Karpas-422 (cell line): ENCODE data around the gene SCP2. TPM values are rescaled to one million over a fixed set of nuclear protein-coding genes. Genes with fewer than 3 reads are reported as not detected.
"Not testable (repeated sequence)": the region's sequence is repeated elsewhere in the genome, so short reads cannot be mapped to it uniquely, and the experiment has no call there.

Source experiments
- DNase-seq: peaks from one replicate; pipeline ENCODE4 v3.0.0-alpha.2; 2015
- H2AFZ ChIP-seq: fragments of 200-600 bp; sonication (generic); 2 replicates; pipeline ENCODE4 v1.6.1; 2014; ENCODE audit warnings: antibody characterized with exemption, low read length, mixed read lengths
- H3K27ac ChIP-seq: fragments of 200-600 bp; sonication (generic); 2 replicates; pipeline ENCODE4 v1.5.1; 2014; ENCODE audit warnings: mild to moderate bottlenecking, low read length, moderate library complexity
- H3K27me3 ChIP-seq: fragments of 200-600 bp; sonication (generic); 2 replicates; pipeline ENCODE4 v1.6.1; 2014; ENCODE audit warnings: low read length, mixed read lengths
- H3K36me3 ChIP-seq: fragments of 200-600 bp; sonication (generic); 2 replicates; pipeline ENCODE4 v1.6.1; 2014; ENCODE audit warnings: low read length, mixed read lengths; ENCODE audit not compliant: insufficient read depth
- H3K4me1 ChIP-seq: fragments of 200-600 bp; sonication (generic); 2 replicates; pipeline ENCODE4 v1.6.1; 2014; ENCODE audit warnings: mild to moderate bottlenecking, low read length, mixed read lengths
- H3K4me2 ChIP-seq: fragments of 200-600 bp; sonication (generic); 2 replicates; pipeline ENCODE4 v1.6.1; 2014; ENCODE audit warnings: low read length, low read depth, mild to moderate bottlenecking; ENCODE audit not compliant: poor library complexity, severe bottlenecking
- H3K4me3 ChIP-seq: fragments of 200-600 bp; sonication (generic); 2 replicates; pipeline ENCODE4 v1.5.1; 2014; ENCODE audit warnings: mild to moderate bottlenecking, antibody characterized with exemption, low read length, mixed read lengths
- H3K79me2 ChIP-seq: fragments of 200-600 bp; sonication (generic); 2 replicates; pipeline ENCODE4 v1.6.1; 2014; ENCODE audit warnings: mild to moderate bottlenecking, low read length, mixed read lengths
- H3K9ac ChIP-seq: fragments of 200-600 bp; sonication (generic); 2 replicates; pipeline ENCODE4 v1.6.0; 2014; ENCODE audit warnings: low read length
- H3K9me2 ChIP-seq: fragments of 200-600 bp; sonication (generic), shearing (Covaris generic); replicated peaks from 2 replicates; pipeline ENCODE4 v1.6.0; 2014; ENCODE audit warnings: mild to moderate bottlenecking, low read length, moderate library complexity; ENCODE audit not compliant: insufficient read depth
- H3K9me3 ChIP-seq: fragments of 300-700, 200-600 bp; sonication (generic); 2 replicates; pipeline ENCODE4 v1.6.1; 2014; ENCODE audit warnings: low read length, mixed read lengths
- H4K20me1 ChIP-seq: fragments of 200-600 bp; sonication (generic); 2 replicates; pipeline ENCODE4 v1.6.1; 2014; ENCODE audit warnings: mild to moderate bottlenecking, antibody characterized with exemption, low read length, low read depth; ENCODE audit not compliant: insufficient read depth
- total RNA-seq: library from RNA; depleted of rRNA; stranded (reverse); fragments of >200 nt; shearing (Covaris generic); gene quantifications from 2 replicates; pipeline ENCODE4 v1.2.3, GENCODE V29; 2014; ENCODE audit warnings: low replicate concordance

Gene SCP2
- total RNA-seq, 1 experiment from 2014 or later, result 146 TPM

GRCh38 chr1:52969234-52969633, 42.2 kb downstream of the SCP2 start:
- not testable (repeated sequence) for H2AFZ ChIP-seq, H3K36me3 ChIP-seq, H3K9me2 ChIP-seq, H4K20me1 ChIP-seq, H3K27ac ChIP-seq, H3K79me2 ChIP-seq, DNase-seq, H3K27me3 ChIP-seq, H3K4me3 ChIP-seq, H3K4me1 ChIP-seq, H3K4me2 ChIP-seq, H3K9me3 ChIP-seq, H3K9ac ChIP-seq

DNA sequence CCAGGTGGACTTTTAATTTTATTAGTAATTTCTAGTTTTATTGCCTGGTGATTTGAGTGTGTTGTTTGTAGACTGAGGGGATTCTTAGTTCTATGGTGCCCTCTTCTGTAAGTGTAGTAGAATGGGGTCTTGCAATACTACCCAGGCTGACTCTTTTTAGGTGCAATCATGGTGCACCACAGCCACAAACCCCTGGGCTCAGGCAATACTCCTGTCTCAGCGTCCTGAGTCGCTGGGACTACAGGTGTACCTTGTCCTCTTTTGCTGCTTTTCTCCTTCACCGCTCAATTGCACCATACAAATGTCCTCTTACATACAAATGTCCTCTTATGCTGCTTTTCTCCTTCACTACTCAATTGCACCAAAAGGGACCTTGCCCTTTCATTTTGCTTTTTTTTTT, 43.1 kb downstream of the SCP2 start:
- Histone ChIP-seq H3K79me2 (no peaks in the 10 kb centered on the region), H4K20me1 (no peaks in the 10 kb centered on the region), H3K9ac (no peak overlapping the region), H3K9me3 (no peaks in the 10 kb centered on the region), H3K4me1 (no peaks in the 10 kb centered on the region), H3K27ac (no peak overlapping the region), H3K9me2 (no peaks in the 10 kb centered on the region), H2AFZ (no peak overlapping the region; the same call in 1 of the 2 replicates), H3K4me3 (no peak overlapping the region), H3K36me3 (no peaks in the 10 kb centered on the region), H3K27me3 (no peaks in the 10 kb centered on the region), H3K4me2 (no peak overlapping the region)
- peak; percentile 54 for DNase-seq

DNA sequence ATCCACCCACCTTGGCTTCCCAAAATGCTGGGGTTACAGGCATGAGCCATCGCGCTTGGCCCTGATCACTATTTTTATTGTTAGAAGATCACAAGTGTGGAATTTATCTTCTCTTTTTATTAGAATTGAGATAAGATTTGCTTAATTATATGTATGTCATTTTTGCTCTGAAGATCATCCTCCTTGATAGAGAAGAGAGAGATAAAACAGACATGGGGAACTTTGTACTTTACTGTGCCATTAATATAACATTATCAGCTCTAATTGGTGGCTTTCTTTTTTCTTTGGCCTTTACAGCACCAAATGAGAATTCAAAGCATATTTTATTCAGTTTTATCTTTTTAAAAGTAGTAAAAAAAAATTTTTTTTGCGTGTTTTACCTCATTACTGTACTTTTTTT, 46.8 kb downstream of the SCP2 start:
- no peaks in the 10 kb centered on the region for H3K4me1 ChIP-seq
- no peaks in the 10 kb centered on the region for H3K36me3 ChIP-seq
- H4K20me1 ChIP-seq, result no peaks in the 10 kb centered on the region
- no peaks in the 10 kb centered on the region for H3K9me3 ChIP-seq
- no peak overlapping the region for H3K27ac ChIP-seq
- H3K4me2 ChIP-seq, result no peak overlapping the region
- H3K79me2 ChIP-seq, result no peaks in the 10 kb centered on the region
- no peak overlapping the region for H2AFZ ChIP-seq
- no peaks in the 10 kb centered on the region for H3K27me3 ChIP-seq
- no peak overlapping the region for H3K9ac ChIP-seq
- H3K9me2 ChIP-seq, result no peaks in the 10 kb centered on the region
- no peak for DNase-seq
- H3K4me3 ChIP-seq, result no peak overlapping the region

- no peaks in the 10 kb centered on the region for H3K79me2 ChIP-seq
- no peaks in the 10 kb centered on the region for H3K27me3 ChIP-seq
- no peak overlapping the region for H3K27ac ChIP-seq
- no peaks in the 10 kb centered on the region for H4K20me1 ChIP-seq
- no peak overlapping the region for H3K9ac ChIP-seq
- no peak overlapping the region for H2AFZ ChIP-seq
- no peaks in the 10 kb centered on the region for H3K9me2 ChIP-seq
- DNase-seq, result peak; percentile 44
- no peaks in the 10 kb centered on the region for H3K9me3 ChIP-seq
- H3K4me3 ChIP-seq, result no peak overlapping the region
- no peaks in the 10 kb centered on the region for H3K4me1 ChIP-seq
- H3K4me2 ChIP-seq, result no peak overlapping the region
- H3K36me3 ChIP-seq, result no peaks in the 10 kb centered on the region
These were observed 49.3 kb downstream of the SCP2 start for GRCh38 chr1:52976183-52977035.

DNA sequence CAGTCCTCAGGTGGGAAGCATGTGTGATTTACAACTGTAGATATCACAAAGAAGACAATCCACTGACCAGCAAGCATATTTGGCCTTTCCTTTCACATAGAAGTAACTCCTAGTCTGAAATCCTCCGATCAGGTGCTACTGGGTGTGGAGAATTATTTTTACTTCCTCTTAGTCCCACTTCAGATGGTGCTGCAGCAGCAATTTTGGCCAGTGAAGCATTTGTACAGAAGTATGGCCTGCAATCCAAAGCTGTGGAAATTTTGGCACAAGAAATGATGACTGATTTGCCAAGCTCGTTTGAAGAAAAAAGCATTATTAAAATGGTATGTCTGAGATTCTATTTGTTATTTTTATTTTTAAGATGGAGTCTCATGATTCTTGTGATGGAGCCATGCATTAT, 51.0 kb downstream of the SCP2 start:
- H2AFZ ChIP-seq, result no peak overlapping the region
- no peaks in the 10 kb centered on the region for H3K9me2 ChIP-seq
- H3K4me1 ChIP-seq, result no peaks in the 10 kb centered on the region
- 0 out of 2 replicates have a peak, but pooled peaks cover 2% of the 10 kb centered on the region for H3K9me3 ChIP-seq
- DNase-seq, result no peak
- H3K27me3 ChIP-seq, result no peaks in the 10 kb centered on the region
- H4K20me1 ChIP-seq, result no peaks in the 10 kb centered on the region
- H3K79me2 ChIP-seq, result no peaks in the 10 kb centered on the region
- H3K4me3 ChIP-seq, result no peak overlapping the region
- H3K4me2 ChIP-seq, result no peak overlapping the region
- no peak overlapping the region for H3K9ac ChIP-seq
- no peak overlapping the region for H3K27ac ChIP-seq
- H3K36me3 ChIP-seq, result no peaks in the 10 kb centered on the region

- H3K27me3 ChIP-seq, H3K9me2 ChIP-seq, H3K27ac ChIP-seq: not testable (repeated sequence)
These were observed 65.7 kb downstream of the SCP2 start for GRCh38 chr1:52992733-52993132.

DNA sequence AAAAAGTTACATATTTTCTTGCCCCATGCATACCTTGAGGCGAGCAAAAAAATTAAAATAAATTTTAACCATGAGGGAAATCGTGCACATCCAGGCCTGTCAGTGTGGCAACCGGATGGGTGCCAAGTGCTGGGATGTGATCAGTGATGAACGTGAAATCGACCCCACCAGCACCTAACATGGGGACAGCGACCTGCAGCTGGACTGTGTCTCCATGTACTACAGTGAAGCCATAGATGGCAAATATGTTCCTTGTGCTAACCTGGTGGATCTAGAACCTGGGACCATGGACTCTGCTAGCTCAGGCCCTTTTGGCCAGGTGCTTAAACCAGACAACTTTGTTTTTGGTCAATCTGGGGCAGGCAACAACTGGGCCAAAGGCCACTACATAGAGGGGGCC, 67.6 kb downstream of the SCP2 start:
- H3K79me2 ChIP-seq, result no peaks in the 10 kb centered on the region
- H3K9ac ChIP-seq, result no peak overlapping the region
- DNase-seq, result no peak
- no peaks in the 10 kb centered on the region for H3K36me3 ChIP-seq
- H3K9me2 ChIP-seq, result no peaks in the 10 kb centered on the region
- H3K4me3 ChIP-seq, result no peak overlapping the region
- no peaks in the 10 kb centered on the region for H3K4me1 ChIP-seq
- H3K4me2 ChIP-seq, result no peak overlapping the region
- H2AFZ ChIP-seq, result no peak overlapping the region
- H3K27ac ChIP-seq, result no peak overlapping the region
- no peaks in the 10 kb centered on the region for H3K9me3 ChIP-seq
- H4K20me1 ChIP-seq, result no peaks in the 10 kb centered on the region
- no peaks in the 10 kb centered on the region for H3K27me3 ChIP-seq

More at GRCh38 chr1:52992733-52993132, 65.7 kb downstream of the SCP2 start:
- H3K4me2 ChIP-seq, H3K79me2 ChIP-seq, H3K36me3 ChIP-seq, H4K20me1 ChIP-seq, DNase-seq, H2AFZ ChIP-seq, H3K4me3 ChIP-seq, H3K9ac ChIP-seq, H3K4me1 ChIP-seq, H3K9me3 ChIP-seq: not testable (repeated sequence)

DNA sequence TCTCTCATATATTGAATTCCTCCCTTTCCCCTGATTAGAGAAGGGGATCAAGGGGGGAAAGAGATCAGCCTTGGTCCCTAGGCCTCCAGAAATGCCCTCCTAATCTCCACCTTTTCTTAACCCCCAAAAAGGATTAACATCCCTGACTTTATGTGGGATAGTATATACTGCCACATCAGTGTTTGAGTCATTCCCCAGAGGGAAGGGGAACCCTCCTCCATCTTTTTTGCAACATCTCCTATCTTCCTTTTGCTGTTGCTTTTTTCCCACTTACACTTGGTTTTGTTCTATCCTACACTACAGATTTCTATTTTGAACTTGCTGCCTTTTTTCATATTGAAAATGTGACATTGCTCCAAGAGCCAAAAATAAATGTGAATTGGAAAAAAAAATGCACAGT, 69.6 kb downstream of the SCP2 start:
- Histone ChIP-seq H4K20me1 (no peaks in the 10 kb centered on the region), H3K4me2 (no peak overlapping the region), H3K9me2 (no peaks in the 10 kb centered on the region), H3K4me3 (no peak overlapping the region), H3K79me2 (no peaks in the 10 kb centered on the region), H3K4me1 (no peaks in the 10 kb centered on the region), H3K9ac (no peak overlapping the region), H3K27ac (no peak overlapping the region), H3K36me3 (no peaks in the 10 kb centered on the region), H3K9me3 (no peaks in the 10 kb centered on the region), H3K27me3 (no peaks in the 10 kb centered on the region), H2AFZ (no peak overlapping the region)
- no peak for DNase-seq
